Fibroblast of skin of back (primary cell): ENCODE measurements around the gene ATP2A1. TPM values are rescaled to one million over a fixed set of nuclear protein-coding genes. Genes with fewer than 3 reads are reported as not detected.

ENCODE experiments used
- DNase-seq: peaks from one replicate; pipeline ENCODE4 v3.0.0-alpha.2; 2013
- polyA plus RNA-seq, 2 experiments: library from polyadenylated mRNA; unstranded; fragments of 120-200 nt; gene quantifications; one replicate each; pipeline ENCODE4 v1.2.1, GENCODE V29; 2013; ENCODE audit not compliant: insufficient read length in 2 of 2

The ATP2A1 gene
- 2.4 TPM for polyA plus RNA-seq (2013, experiment 1 of 2; ENCODE audit: insufficient read length)
- polyA plus RNA-seq (2013, experiment 2 of 2; ENCODE audit: insufficient read length), result 1.3 TPM

DNA sequence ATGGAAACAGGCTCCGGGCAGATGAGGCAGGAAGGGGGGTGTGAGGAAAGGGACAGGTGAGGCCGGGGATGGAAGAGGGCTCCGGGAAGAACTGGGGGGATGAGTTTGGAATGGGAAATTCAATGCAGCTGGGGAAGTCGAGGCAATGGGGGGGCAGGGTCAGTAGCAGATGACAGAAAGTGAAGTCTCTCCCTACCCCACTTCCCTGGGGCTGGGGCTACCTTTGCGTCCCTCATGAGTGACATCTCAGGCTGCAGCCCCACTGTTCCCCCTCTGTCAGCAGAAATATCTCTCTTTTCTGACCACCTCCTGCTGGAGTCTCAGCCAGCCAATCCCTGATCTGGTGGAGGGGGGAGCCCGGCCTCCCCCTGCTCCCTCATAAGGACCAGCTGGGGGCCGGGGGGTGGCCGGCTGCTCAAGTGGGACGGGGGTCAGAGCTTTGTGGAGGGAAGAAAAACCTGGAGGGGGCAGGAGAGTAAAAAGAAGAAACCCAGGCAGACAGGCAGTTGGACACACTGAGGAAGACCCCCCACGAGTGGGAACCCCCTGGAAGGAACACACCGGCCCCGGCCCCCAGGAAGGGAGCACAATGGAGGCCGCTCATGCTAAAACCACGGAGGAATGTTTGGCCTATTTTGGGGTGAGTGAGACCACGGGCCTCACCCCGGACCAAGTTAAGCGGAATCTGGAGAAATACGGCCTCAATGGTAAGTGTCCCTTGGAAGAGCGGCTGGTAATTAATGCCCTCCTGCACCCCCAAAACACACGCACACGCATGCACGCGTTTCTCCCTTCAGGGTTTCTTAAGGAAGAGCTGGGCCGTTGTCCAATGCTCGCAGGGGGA lies at the start of gene ATP2A1:
TSS of gene ATP2A1 (plus strand) at position 406 of the 844 bp plus-strand sequence. CDS start at position 590, 184 bp downstream.
- DNase-seq, result no peak

DNA sequence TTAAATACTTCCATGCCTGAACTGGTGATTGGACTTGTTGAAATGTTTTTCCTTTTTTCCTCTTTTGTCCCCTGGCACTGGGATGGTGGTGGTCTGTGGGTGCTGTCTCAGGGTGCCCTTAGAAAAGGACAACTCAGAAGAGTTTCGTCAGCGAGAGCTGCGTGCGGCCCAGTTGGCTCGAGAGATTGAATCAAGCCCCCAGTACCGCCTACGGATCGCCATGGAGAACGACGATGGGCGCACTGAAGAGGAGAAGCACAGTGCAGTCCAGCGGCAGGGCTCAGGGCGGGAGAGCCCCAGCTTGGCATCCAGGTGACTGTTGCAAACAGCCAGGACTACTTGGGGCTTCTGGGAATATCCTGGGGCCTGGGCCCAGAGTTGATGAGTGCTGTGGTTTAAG lies 48.5 kb upstream of the ATP2A1 start:
- no peak for DNase-seq

DNA sequence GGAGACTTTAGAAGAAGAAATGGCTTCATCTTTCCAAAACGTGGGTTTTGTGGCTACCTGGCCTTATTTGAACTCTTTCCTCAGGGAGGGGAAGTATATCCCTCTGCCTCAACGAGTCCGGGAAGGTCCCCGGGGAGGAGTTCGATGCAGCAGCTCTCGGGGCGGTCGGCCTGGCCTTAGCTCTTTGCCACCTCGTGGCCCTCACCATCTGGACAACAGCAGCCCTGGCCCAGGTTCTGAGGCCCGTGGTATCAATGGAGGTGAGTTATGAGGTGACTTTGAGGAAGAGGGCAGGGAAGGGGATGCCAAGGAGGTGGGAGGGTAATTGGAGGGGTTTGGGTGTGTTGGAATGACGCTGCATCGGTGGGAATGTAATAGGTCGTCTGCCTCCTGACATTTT lies 47.8 kb upstream of the ATP2A1 start:
- DNase-seq, result no peak

DNA sequence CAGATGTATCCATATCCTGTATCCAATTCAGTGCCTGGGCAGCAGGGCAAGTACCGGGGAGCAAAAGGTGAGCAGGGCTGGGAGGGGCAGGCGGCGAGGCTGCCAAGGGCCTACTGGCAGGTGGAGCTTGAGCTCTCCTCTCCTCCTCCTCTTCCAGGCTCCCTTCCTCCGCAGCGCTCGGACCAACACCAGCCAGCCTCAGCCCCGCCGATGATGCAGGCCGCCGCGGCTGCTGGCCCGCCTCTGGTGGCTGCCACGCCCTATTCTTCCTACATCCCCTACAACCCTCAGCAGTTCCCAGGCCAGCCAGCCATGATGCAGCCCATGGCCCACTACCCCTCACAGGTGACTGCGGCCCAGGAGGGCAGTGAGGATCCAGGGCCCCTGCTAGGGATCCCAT lies 43.9 kb upstream of the ATP2A1 start:
- DNase-seq, result no peak

DNA sequence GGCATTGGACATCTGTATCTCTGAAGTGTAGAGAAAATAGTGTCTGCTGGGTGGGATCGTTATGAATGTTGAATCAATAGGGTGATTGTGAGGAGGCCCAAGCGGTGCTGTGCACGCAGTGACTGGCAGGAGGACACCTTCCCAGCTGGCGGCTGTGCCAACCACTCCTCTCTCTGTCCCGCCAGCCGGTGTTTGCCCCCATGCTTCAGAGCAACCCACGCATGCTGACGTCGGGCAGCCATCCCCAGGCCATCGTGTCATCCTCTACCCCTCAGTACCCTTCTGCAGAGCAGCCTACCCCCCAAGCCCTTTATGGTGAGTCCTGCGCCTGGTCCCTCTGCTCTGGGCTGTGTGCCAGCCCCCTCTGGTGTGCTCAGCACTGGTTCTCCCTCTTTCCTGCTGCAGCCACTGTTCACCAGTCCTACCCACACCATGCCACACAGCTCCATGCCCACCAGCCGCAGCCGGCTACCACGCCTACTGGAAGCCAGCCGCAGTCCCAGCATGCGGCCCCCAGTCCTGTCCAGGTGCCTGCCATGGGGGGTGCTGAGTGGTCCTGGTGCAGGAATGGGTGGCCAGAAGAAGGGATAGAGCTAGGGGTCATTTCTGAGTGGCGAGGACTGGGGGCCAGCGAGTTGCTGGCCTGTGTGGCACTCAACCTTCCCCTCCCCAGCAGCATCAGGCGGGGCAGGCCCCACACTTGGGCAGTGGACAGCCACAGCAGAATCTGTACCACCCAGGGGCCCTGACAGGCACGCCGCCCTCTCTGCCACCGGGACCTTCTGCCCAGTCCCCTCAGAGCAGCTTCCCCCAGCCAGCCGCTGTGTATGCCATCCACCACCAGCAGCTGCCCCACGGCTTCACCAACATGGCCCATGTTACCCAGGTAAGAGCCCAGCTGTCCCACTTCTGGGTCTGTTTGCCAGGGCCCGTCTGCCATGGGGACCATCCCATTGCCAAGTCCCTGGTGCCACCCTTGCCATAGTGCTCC lies 43.1 kb upstream of the ATP2A1 start:
- no peak for DNase-seq

DNA sequence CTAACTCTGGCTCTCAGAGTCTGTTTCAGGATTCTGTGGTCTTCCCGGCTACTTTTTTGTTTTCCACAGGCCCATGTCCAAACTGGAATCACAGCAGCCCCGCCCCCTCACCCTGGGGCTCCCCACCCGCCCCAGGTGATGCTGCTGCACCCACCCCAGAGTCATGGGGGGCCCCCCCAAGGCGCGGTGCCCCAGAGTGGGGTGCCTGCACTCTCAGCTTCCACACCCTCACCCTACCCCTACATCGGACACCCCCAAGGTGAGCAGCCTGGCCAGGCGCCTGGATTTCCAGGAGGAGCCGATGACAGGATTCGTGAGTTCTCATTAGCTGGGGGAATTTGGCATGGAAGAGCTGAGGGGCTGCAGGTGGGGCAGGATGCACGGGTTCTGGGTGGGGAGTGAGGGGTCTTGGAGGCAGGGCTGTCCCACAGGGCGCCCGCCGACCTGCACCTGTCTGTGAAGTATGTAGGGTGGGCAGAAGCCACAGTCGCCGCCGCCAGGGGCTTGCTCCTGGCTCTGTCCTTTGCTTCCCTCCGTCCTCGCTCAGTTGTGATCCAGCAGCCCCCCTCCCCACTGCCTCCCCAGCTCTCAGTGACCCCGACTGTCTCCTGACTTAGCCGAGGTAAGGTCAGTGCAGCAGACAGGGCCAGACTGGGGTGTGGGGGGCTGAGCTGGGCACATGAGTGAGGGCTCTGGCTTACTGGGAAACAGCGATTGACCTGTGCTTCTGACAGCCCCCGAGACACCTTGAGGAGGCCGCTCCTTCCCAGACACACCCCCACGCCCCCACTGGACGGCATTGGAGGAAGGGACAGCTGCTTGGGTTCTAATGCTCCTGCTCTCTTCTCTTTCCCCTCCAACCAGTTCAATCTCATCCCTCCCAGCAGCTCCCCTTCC lies 42.2 kb upstream of the ATP2A1 start:
- no peak for DNase-seq

DNA sequence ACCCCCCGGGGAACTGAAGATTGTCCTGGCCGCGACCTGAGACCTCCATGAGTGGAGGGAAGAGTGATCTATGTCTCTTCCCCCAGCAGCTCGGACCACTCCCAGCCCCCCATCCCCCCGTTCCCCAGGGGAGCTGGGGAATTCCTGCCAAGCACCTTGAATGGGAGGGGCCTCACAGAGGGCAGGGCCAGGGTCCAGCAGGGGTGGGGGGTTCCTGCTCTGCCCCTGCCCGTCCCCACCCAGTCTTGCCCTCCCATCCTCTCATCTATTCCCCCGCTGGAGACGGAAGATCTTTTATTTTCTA lies 41.6 kb upstream of the ATP2A1 start:
- no peak for DNase-seq

DNA sequence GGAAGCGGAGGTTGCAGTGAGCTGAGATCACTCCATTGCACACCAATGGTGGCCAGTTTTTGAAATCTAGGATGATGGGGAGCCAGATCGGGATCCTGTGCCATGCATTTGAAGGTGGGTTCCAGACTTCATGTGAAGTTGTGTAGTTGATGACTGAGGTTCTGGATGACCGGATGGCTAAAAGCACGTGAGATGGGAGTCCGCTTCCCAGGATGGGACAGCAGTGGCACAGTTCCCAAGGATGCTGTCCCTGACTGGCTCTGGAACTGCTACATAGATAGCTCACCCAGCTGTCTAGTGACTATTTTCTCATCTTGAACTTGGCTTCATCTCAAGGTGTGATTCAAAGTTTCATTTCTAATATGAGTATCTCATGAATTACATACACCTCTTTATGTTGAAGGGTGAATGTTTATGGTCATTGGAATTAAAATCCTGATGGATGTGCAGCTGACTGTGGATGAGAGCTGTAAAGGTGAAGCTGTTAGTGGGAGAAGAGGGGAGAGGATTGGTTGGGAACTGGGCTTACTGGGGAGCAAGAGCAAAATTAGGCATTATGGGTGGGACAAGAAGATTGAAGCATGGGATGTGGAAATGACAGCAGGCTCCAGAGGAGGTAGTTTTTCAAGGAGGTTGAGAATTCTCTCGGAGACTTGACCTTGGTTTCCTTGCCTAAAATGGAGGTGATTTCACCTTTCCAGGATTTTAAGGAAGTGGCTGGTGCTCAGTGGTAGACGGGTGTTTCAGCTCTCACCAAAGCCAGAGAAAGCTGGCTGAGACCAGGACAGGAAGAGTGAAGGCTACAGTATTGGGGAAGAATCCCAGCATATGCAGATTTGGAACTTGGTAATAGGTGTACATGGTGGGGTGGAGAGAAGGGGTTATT lies 40.4 kb upstream of the ATP2A1 start:
- DNase-seq, result no peak

DNA sequence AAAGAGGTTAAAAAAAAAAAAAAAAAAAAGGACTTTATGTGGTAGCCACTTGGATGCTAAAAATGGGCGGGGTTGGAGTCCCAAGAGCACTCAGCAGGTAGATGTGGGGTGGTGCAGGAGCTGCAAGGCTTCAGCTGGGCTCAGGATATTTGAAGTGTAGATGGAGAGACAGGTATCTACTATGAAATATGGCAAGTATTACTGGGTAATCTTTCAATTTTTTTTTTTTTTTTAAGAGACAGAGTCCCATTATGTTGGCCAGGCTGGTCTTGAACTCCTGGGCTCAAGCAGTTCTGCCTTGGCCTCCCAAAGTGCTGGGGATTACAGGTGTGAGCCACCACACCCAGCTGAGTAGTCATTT lies 39.8 kb upstream of the ATP2A1 start:
- no peak for DNase-seq

DNA sequence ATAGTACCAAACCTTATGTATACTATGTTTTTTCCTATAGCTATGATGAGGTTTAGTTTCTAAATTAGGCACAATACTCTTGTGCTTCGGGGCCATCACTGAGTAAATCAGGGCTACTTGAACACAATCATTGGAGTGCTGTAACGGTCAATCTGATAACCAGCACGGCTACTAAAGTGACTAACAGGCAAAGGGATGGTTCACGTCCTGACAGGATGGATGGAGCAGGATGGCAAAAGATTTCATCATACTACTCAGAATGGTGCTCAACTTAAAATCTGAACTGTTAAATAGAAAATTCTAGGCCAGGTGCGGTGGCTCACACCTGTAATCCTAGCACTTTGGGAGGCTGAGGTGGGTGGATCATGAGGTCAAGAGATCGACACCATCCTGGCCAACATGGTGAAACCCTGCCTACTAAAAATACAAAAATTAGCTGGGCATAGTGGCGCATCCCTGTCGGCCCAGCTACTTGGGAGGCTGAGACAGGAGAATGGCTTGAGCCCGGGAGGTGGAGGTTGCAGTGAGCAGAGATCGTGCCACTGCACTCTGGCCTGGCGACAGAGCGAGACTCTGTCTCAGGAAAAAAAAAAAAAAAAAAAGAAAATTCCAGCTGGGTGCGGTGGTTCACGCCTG lies 39.2 kb upstream of the ATP2A1 start:
- no peak for DNase-seq

GRCh38 chr16:28839899-28840298 lies 38.4 kb upstream of the ATP2A1 start:
- no peak for DNase-seq

- DNase-seq, result no peak
Measured at GRCh38 chr16:28842696-28843095, 35.6 kb upstream of the ATP2A1 start.

- no peak for DNase-seq
Measured at GRCh38 chr16:28843766-28844165, 34.5 kb upstream of the ATP2A1 start.

DNA sequence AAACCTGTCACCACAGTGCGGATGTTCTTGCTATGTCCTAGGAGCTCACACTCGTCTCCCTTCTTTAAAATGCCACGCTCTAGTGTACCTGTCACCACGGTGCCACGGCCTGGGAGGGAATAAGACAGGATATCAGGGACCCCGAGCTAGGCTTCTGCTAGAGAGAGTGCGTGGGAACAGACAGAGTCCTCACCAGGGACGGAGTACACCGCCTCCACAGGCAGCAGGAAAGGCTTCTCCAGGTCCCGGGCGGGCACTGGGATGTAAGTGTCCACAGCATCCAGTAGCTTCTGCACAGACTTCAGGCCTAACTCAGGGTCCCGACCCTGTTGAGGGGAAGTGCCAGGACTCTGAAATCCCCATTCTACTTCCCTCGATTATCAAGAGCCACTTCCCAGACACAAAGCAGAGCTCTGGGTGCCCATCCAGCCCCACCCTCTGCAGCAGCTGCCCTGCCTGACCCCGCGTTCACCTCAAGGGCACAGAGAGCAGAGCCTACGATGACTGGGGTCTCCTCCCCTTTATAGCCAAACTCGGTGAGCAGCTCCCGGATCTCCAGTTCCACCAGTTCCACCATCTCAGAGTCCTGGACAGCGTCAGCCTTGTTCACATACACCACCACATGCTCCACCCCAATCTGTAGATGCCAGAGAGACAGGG lies 33.9 kb upstream of the ATP2A1 start:
- no peak for DNase-seq

DNA sequence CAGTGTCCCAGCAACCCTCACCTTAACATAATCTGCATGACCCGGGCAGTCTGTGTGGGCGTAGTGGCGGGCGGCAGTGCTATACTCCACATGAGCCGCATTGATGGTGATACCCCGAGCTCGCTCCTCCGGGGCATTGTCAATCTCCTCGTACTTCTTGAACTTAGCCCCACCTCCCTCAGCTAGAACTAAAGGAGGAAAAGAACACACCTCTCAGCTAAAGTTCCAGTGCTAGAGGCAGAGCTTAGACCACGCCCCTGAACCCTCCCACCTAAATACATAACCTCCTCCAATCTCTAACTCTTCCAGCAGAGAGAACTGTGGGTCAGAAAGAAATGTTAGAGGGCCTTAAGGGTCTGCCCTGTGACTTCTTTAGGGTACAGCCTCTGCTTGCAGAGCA lies 33.0 kb upstream of the ATP2A1 start:
- peak; percentile 15 for DNase-seq

- no peak for DNase-seq
Measured at GRCh38 chr16:28845761-28846079, 32.6 kb upstream of the ATP2A1 start.

- DNase-seq, result peak; percentile 98
Measured at GRCh38 chr16:28846080-28846932, 32.0 kb upstream of the ATP2A1 start, which contains the start of gene TUFM. Gene TUFM (minus strand): TSS chr16:28846348. CDS start chr16:28846269, 79 bp downstream.

DNA sequence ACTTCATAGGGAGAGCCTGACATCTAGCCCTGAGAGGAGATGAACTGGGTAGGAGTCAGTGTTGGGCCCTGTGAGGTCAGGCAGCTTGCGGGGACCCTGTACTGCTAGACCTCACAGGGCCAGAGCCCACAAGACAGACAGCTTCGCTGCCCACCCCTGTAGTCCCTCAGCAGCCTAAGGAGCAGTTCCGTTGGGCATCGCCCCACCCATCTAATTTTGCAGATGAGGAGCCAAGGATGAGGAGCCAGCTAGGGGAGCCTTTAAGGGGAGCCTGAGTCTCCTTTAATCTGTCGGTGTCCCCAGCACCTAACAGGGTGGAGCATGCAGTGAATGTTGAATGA lies 31.4 kb upstream of the ATP2A1 start:
- DNase-seq, result peak; percentile 21

- no peak for DNase-seq
Measured at GRCh38 chr16:28858421-28858820, 19.9 kb upstream of the ATP2A1 start.

DNA sequence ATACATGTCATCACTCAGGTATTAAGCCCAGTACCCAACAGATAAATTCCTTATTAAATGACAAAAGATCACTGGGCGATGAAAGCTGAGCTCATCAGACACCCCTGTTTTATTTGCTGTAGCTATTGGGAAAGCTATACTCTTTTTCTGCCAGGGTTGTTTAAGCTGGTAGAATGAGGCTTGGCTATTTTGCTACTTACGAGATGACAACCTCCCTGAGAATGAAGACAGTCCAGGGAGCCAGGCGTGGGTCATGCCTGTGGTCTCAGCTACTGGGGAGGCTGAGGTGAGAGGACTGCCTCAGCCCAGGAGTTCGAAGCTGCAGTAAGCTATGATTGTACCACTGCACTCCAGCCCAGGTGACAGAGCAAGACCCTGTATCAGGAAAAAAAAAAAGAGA lies 19.0 kb upstream of the ATP2A1 start:
- no peak for DNase-seq
